Fibroblast of mammary gland (primary cell): ENCODE results near the gene MYADML2.

Source experiments
- DNase-seq: peaks from one replicate; pipeline ENCODE4 v3.0.0-alpha.2; 2010; ENCODE audit warnings: low read depth
- H3K4me3 ChIP-seq: 2 replicates; pipeline ENCODE4 v1.5.1; 2011; ENCODE audit warnings: low read depth, mild to moderate bottlenecking, low read length, moderate library complexity; ENCODE audit not compliant: control insufficient read depth
- CTCF ChIP-seq: conservative IDR thresholded peaks from 2 replicates; pipeline ENCODE4 v1.5.1; 2011; ENCODE audit warnings: low read depth, low read length, inconsistent platforms; ENCODE audit not compliant: control insufficient read depth, insufficient read depth

MYADML2 gene

GRCh38 chr17:81934850-81935708 is 12.0 kb downstream of the MYADML2 start:
- no peak for TF ChIP-seq CTCF
- H3K4me3 ChIP-seq, result no peak overlapping the region
- DNase-seq, result no peak

- no peak for TF ChIP-seq CTCF
- DNase-seq, result no peak
- H3K4me3 ChIP-seq, result no peak overlapping the region
Observed at GRCh38 chr17:81934098-81934757, 12.8 kb downstream of the MYADML2 start.

- no peak for DNase-seq
- H3K4me3 ChIP-seq, result no peak overlapping the region
- TF ChIP-seq CTCF, result no peak
Observed at GRCh38 chr17:81933178-81933699, 13.8 kb downstream of the MYADML2 start.

GRCh38 chr17:81932333-81932983 is 14.6 kb downstream of the MYADML2 start:
- no peak for TF ChIP-seq CTCF
- DNase-seq, result no peak
- no peak overlapping the region for H3K4me3 ChIP-seq

GRCh38 chr17:81931557-81932332 is 15.3 kb downstream of the MYADML2 start:
- DNase-seq, result no peak
- H3K4me3 ChIP-seq, result no peak overlapping the region
- no peak for TF ChIP-seq CTCF

- no peak for DNase-seq
- TF ChIP-seq CTCF, result no peak
- H3K4me3 ChIP-seq, result no peak overlapping the region
Observed at GRCh38 chr17:81931189-81931556, 15.9 kb downstream of the MYADML2 start.
